K562 (cell line): ENCODE results near the gene GRIN2A. TPM values are rescaled to one million over a fixed set of nuclear protein-coding genes. Genes with fewer than 3 reads are reported as not detected.

ENCODE experiments used
- ATAC-seq: fragments of 200-7000 bp; cut with Tn5 transposase; 3 replicates; pipeline ENCODE4 v1.9.1; 2020; ENCODE audit warnings: moderate library complexity
- BruUV-seq: library from RNA; stranded (reverse); fragments of 400-500 nt; replicated peaks from 2 replicates; lab custom pipeline; 2021; lab: Mats Ljungman, UMichigan
- CTCF ChIA-PET: fragments of 300-600 bp; formaldehyde crosslinking; extraction: SDS; loops from one replicate; lab custom pipeline; 2021; ENCODE audit warnings: low intra/inter-chr PET ratio; lab: Yijun Ruan, JAX
- POLR2A ChIA-PET: fragments of 300-600, 350-650 bp; sonication (Branson Sonifier 250); formaldehyde crosslinking; extraction: SDS; loops from one replicate; lab custom pipeline; 2021; ENCODE audit warnings: antibody characterized with exemption, inconsistent platforms; lab: Yijun Ruan, JAX
- DNase-seq, 4 experiments: peaks; one replicate each; pipeline versions ENCODE4 v3.0.0 to v3.0.0-alpha.2; 2011 to 2018; ENCODE audit warnings: low spot score in 3 of 4, mixed read lengths in 3 of 4; ENCODE audit errors: extremely low read depth in 1 of 4
- FAIRE-seq: peaks from 2 replicates; lab custom pipeline; 2011; peaks lifted over from hg19 to GRCh38; lab: Jason Lieb, UNC
- H2AFZ ChIP-seq: 2 replicates; pipeline ENCODE4 v1.6.0; 2011; ENCODE audit warnings: low read depth, low read length, control low read depth, inconsistent platforms
- H3K27ac ChIP-seq: fragments of 200-600 bp; 3 replicates; pipeline ENCODE4 v1.8.0; 2011; ENCODE audit warnings: low read depth, mild to moderate bottlenecking, control low read depth, inconsistent platforms, low read length, moderate library complexity, mixed read lengths; ENCODE audit errors: extremely low read depth
- H3K27me3 ChIP-seq, 2 experiments: fragments of 300-600 bp in 1 of 2; 2 replicates in 1 of 2; 3 replicates in 1 of 2; pipeline versions ENCODE4 v1.6.0 to v1.8.0; 2011; ENCODE audit warnings: inconsistent platforms in 2 of 2, low read length in 2 of 2, mild to moderate bottlenecking in 1 of 2, mixed read lengths in 1 of 2, moderate library complexity in 1 of 2; ENCODE audit not compliant: control insufficient read depth in 2 of 2, insufficient read depth in 2 of 2
- H3K36me3 ChIP-seq: fragments of 300-600 bp; 3 replicates; pipeline ENCODE4 v1.8.0; 2011; ENCODE audit warnings: mild to moderate bottlenecking, low read length, inconsistent platforms; ENCODE audit not compliant: control insufficient read depth, insufficient read depth
- H3K4me1 ChIP-seq, 2 experiments: fragments of 200-600 bp in 1 of 2; replicated peaks in 1 of 2; 2 replicates in 1 of 2; 3 replicates in 1 of 2; pipeline versions ENCODE4 v1.5.1 to v1.8.0; 2011; ENCODE audit warnings: inconsistent platforms in 2 of 2, low read length in 2 of 2, mild to moderate bottlenecking in 1 of 2, mixed read lengths in 1 of 2, moderate library complexity in 1 of 2; ENCODE audit not compliant: control insufficient read depth in 2 of 2, insufficient read depth in 2 of 2
- H3K4me2 ChIP-seq: 2 replicates; pipeline ENCODE4 v1.6.1; 2011; ENCODE audit warnings: low read length, control low read depth, inconsistent platforms, mixed read lengths; ENCODE audit not compliant: insufficient read depth
- H3K4me3 ChIP-seq: fragments of 200-600 bp; sonication (generic), shearing (Covaris generic); 2 replicates; pipeline ENCODE4 v1.5.1; 2016; ENCODE audit warnings: control low read depth, inconsistent platforms
- H3K79me2 ChIP-seq: fragments of 200-600 bp; 3 replicates; pipeline ENCODE4 v1.8.0; 2011; ENCODE audit warnings: low read length, inconsistent platforms; ENCODE audit not compliant: control insufficient read depth, insufficient read depth
- H3K9ac ChIP-seq, 2 experiments: 2 replicates each; pipeline versions ENCODE4 v1.6.0 to v1.6.1; 2011; ENCODE audit warnings: low read depth in 2 of 2, low read length in 2 of 2, control low read depth in 1 of 2, inconsistent platforms in 1 of 2, mild to moderate bottlenecking in 1 of 2, mixed read lengths in 1 of 2; ENCODE audit not compliant: insufficient read depth in 1 of 2
- H3K9me1 ChIP-seq: one replicate; pipeline ENCODE4 v1.6.0; 2011; ENCODE audit warnings: inconsistent platforms, mild to moderate bottlenecking, low read length, moderate library complexity; ENCODE audit not compliant: control insufficient read depth, insufficient read depth
- H3K9me3 ChIP-seq: replicated peaks from 2 replicates; pipeline ENCODE4 v1.5.1; 2011; ENCODE audit warnings: low read depth, low read length, inconsistent platforms; ENCODE audit not compliant: control insufficient read depth, insufficient read depth
- H4K20me1 ChIP-seq: replicated peaks from 2 replicates; pipeline ENCODE4 v1.6.1; 2011; ENCODE audit warnings: low read length, inconsistent platforms, mixed read lengths; ENCODE audit not compliant: control insufficient read depth, insufficient read depth
- RFX1 ChIP-seq: fragments of 450-650 bp; IDR thresholded peaks from 2 replicates; pipeline ENCODE4 v1.6.1; 2016; ENCODE audit warnings: mild to moderate bottlenecking, moderate library complexity
- ZNF584 ChIP-seq: fragments of 200-800 bp; sonication (Bioruptor generic); IDR thresholded peaks from 2 replicates; pipeline ENCODE4 v1.6.1; 2016; ENCODE audit warnings: low read depth, mild to moderate bottlenecking, missing genetic modification characterization, missing compliant biosample characterization
- WGBS: fragments of 100-300 bp; shearing (Covaris generic); methylation state at CpG from one replicate; pipeline ENCODE4 v1.1.6; 2016; ENCODE audit warnings: low coverage, mixed read lengths; ENCODE audit not compliant: insufficient coverage; ENCODE audit errors: missing lambda C conversion rate; 5-methylcytosine and 5-hydroxymethylcytosine counted together
- in situ Hi-C: fragments of 300-500 bp; cut with MboI; formaldehyde crosslinking; loops from 4 replicates; pipeline ENCODE4 v1.15.0; 2018; ENCODE audit warnings: inconsistent platforms, mixed read lengths
- intact Hi-C: fragments of 100-400 bp; cut with micrococcal nuclease; formaldehyde crosslinking; loops from 2 replicates; pipeline ENCODE4 v1.14.2; 2022
- polyA plus RNA-seq, 8 experiments: library from polyadenylated mRNA; depleted of rRNA in 4 of 8; stranded (reverse) in 5 of 8; unstranded in 3 of 8; fragments of >200 nt; fragmentation: Nextera tagmentation in 2 of 8; fragmentation: Illumina TruSeq in 1 of 8; extraction: Ambion mirVana in 2 of 8; extraction: Trizol in 1 of 8; gene quantifications; 2 replicates each; pipeline versions ENCODE4 v1.2.1 to v1.2.3, GENCODE V29; 2011 to 2014; ENCODE audit warnings: inconsistent platforms in 1 of 8, missing spikeins in 1 of 8
- total RNA-seq, 7 experiments: library from RNA; depleted of rRNA in 6 of 7; stranded (reverse); fragments of >200 nt in 6 of 7; fragmentation: Illumina TruSeq in 2 of 7; extraction: Trizol in 2 of 7; gene quantifications; 2 replicates each; pipeline versions ENCODE4 v1.2.1 to v1.2.3, GENCODE V29; 2011 to 2021; ENCODE audit warnings: low replicate concordance in 1 of 7
- TF ChIP-seq, protein P1 (sequence below): sonication (generic); formaldehyde crosslinking; IDR thresholded peaks from 2 replicates; pipeline ENCODE4 v1.8.1; 2023; ENCODE audit warnings: mild to moderate bottlenecking, missing genetic modification reagents, moderate library complexity
- TF ChIP-seq, protein P2 (sequence below), 2 experiments: fragments of 450-650 bp in 1 of 2; sonication (generic) in 1 of 2; formaldehyde crosslinking in 1 of 2; IDR thresholded peaks; 2 replicates each; pipeline versions ENCODE4 v1.7.1 to v1.9.0; 2016 to 2022; ENCODE audit warnings: inconsistent platforms in 1 of 2, mild to moderate bottlenecking in 1 of 2, missing genetic modification reagents in 1 of 2

The GRIN2A gene
- total and polyA plus RNA-seq, 9 of the 15 experiments (the other 6 are each of a cell fraction or from before 2014, with no cell fraction given): not detected

DNA sequence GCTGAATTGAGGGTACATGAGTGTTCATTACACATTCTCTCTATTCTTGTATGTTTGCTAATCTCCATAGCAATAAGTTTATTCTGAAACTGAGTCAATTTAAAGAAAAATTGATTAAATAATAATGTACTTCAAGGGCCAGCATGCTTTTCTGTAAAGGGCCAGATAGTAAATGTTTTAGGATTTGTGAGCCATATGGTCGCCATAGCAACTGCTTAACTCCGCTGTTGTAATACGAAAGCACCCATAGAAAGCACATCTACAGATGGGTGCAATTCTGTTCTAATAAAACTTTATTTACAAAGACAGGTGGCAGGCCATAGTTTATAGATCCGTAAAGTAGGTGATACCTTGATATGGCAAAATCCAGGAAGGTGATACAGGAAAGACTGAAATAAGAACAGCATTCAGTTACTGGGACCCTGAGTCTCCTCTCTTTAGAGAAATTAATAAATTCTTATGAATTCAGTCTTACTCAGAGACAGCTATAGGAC lies 36.6 kb downstream of the GRIN2A start:
- no peak for DNase-seq
- Histone ChIP-seq H3K36me3 (no peaks in the 10 kb centered on the region), H3K27me3 (no peaks in the 10 kb centered on the region), H3K9me1 (no peaks in the 10 kb centered on the region), H2AFZ (no peak overlapping the region), H3K27ac (no peak overlapping the region), H3K9ac (no peak overlapping the region), H4K20me1 (no peaks in the 10 kb centered on the region)
- BruUV-seq: no TSS peak
- intact Hi-C loops (no loop called here), in situ Hi-C loops (no loop called here)
- FAIRE-seq: no peak
- no peak for ATAC-seq
- CTCF ChIA-PET: no interaction called here
- 3% methylated on average over 4 of the region's 4 CpGs for WGBS
- TF ChIP-seq RFX1 (peak; percentile 53), ZNF584 (CRISPR knock-in tag) (no peak)
- TF ChIP-seq, protein P1, sequence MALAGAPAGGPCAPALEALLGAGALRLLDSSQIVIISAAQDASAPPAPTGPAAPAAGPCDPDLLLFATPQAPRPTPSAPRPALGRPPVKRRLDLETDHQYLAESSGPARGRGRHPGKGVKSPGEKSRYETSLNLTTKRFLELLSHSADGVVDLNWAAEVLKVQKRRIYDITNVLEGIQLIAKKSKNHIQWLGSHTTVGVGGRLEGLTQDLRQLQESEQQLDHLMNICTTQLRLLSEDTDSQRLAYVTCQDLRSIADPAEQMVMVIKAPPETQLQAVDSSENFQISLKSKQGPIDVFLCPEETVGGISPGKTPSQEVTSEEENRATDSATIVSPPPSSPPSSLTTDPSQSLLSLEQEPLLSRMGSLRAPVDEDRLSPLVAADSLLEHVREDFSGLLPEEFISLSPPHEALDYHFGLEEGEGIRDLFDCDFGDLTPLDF (CRISPR knock-in tag): no peak
- TF ChIP-seq, protein P2, sequence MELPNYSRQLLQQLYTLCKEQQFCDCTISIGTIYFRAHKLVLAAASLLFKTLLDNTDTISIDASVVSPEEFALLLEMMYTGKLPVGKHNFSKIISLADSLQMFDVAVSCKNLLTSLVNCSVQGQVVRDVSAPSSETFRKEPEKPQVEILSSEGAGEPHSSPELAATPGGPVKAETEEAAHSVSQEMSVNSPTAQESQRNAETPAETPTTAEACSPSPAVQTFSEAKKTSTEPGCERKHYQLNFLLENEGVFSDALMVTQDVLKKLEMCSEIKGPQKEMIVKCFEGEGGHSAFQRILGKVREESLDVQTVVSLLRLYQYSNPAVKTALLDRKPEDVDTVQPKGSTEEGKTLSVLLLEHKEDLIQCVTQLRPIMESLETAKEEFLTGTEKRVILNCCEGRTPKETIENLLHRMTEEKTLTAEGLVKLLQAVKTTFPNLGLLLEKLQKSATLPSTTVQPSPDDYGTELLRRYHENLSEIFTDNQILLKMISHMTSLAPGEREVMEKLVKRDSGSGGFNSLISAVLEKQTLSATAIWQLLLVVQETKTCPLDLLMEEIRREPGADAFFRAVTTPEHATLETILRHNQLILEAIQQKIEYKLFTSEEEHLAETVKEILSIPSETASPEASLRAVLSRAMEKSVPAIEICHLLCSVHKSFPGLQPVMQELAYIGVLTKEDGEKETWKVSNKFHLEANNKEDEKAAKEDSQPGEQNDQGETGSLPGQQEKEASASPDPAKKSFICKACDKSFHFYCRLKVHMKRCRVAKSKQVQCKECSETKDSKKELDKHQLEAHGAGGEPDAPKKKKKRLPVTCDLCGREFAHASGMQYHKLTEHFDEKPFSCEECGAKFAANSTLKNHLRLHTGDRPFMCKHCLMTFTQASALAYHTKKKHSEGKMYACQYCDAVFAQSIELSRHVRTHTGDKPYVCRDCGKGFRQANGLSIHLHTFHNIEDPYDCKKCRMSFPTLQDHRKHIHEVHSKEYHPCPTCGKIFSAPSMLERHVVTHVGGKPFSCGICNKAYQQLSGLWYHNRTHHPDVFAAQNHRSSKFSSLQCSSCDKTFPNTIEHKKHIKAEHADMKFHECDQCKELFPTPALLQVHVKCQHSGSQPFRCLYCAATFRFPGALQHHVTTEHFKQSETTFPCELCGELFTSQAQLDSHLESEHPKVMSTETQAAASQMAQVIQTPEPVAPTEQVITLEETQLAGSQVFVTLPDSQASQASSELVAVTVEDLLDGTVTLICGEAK (IDR thresholded peaks at IDR 0.05): peak; percentile 83
- TF ChIP-seq, protein P2 (CRISPR knock-in tag; IDR thresholded peaks at IDR 0.05): no peak
- TF ChIP-seq, all 486 proteins: peak for 2
- no peak overlapping the region for H3K4me2 ChIP-seq
- no peaks in the 10 kb centered on the region for H3K4me1 ChIP-seq
- no peaks in the 10 kb centered on the region for H3K79me2 ChIP-seq
- no peaks in the 10 kb centered on the region for H3K9me3 ChIP-seq
- H3K4me3 ChIP-seq: no peak overlapping the region
- POLR2A ChIA-PET: no interaction called here
